SU-DHL-6 (cell line): ENCODE results near the gene WDR11.

Experiments
- H2AFZ ChIP-seq: fragments of 200-600 bp; sonication (generic); 2 replicates; pipeline ENCODE4 v1.6.1; 2014; ENCODE audit warnings: low read depth, mild to moderate bottlenecking, moderate library complexity, mixed read lengths, antibody characterized with exemption, low read length; ENCODE audit not compliant: severe bottlenecking
- H3F3A ChIP-seq: fragments of 200-600 bp; shearing (Covaris generic); 2 replicates; pipeline ENCODE4 v1.6.0; 2016; ENCODE audit warnings: antibody characterized with exemption, mild to moderate bottlenecking; ENCODE audit not compliant: insufficient read depth
- H3K27ac ChIP-seq: fragments of 200-600 bp; sonication (generic); 2 replicates; pipeline ENCODE4 v1.5.1; 2016; ENCODE audit warnings: low read depth, mild to moderate bottlenecking, low read length, moderate library complexity, mixed read lengths
- H3K27me3 ChIP-seq: fragments of 200-600 bp; sonication (generic), shearing (Covaris generic); 2 replicates; pipeline ENCODE4 v1.6.0; 2014; ENCODE audit warnings: mild to moderate bottlenecking, low read length
- H3K36me3 ChIP-seq: fragments of 200-600 bp; sonication (generic); 2 replicates; pipeline ENCODE4 v1.6.1; 2014; ENCODE audit warnings: mild to moderate bottlenecking, low read length, mixed read lengths
- H3K4me2 ChIP-seq: fragments of 300-600, 200-600 bp; shearing (Covaris generic), sonication (generic); 2 replicates; pipeline ENCODE4 v1.6.0; 2014; ENCODE audit warnings: low read length, low read depth, mild to moderate bottlenecking; ENCODE audit not compliant: poor library complexity, severe bottlenecking
- H3K4me3 ChIP-seq: fragments of 200-600 bp; sonication (generic); 2 replicates; pipeline ENCODE4 v1.5.1; 2014; ENCODE audit warnings: antibody characterized with exemption, low read length, mild to moderate bottlenecking, mixed read lengths; ENCODE audit not compliant: insufficient read depth, poor library complexity, severe bottlenecking
- H3K79me2 ChIP-seq: fragments of 200-600 bp; sonication (generic); 2 replicates; pipeline ENCODE4 v1.6.1; 2014; ENCODE audit warnings: mild to moderate bottlenecking, low read length, moderate library complexity; ENCODE audit not compliant: insufficient read depth
- H3K9ac ChIP-seq: fragments of 200-600 bp; sonication (generic); 2 replicates; pipeline ENCODE4 v1.7.0; 2014; ENCODE audit warnings: mild to moderate bottlenecking, low read length
- H3K9me2 ChIP-seq: fragments of 200-600 bp; sonication (generic); replicated peaks from 2 replicates; pipeline ENCODE4 v1.6.1; 2014; ENCODE audit warnings: low read length; ENCODE audit not compliant: insufficient read depth
- H3K9me3 ChIP-seq: fragments of 200-600 bp; sonication (generic); 2 replicates; pipeline ENCODE4 v1.6.1; 2014; ENCODE audit warnings: low read length, mixed read lengths; ENCODE audit not compliant: insufficient read depth
- H4K20me1 ChIP-seq: fragments of 200-600 bp; sonication (generic); 2 replicates; pipeline ENCODE4 v1.6.1; 2014; ENCODE audit warnings: low read depth, mild to moderate bottlenecking, antibody characterized with exemption, low read length, moderate library complexity, mixed read lengths
- EZH2phosphoT487 ChIP-seq: fragments of 200-600 bp; sonication (generic), shearing (Covaris generic); conservative IDR thresholded peaks from 2 replicates; pipeline ENCODE4 v1.6.1; 2018; ENCODE audit warnings: mild to moderate bottlenecking, antibody characterized with exemption, low read length, moderate library complexity, mixed read lengths
- TF ChIP-seq, protein P1 (sequence below): fragments of 200-600 bp; sonication (generic); IDR thresholded peaks from one replicate; pipeline ENCODE4 v1.5.1; 2017; ENCODE audit warnings: antibody characterized with exemption, mild to moderate bottlenecking, low read length, moderate library complexity; ENCODE audit not compliant: insufficient read depth, poor library complexity, severe bottlenecking

WDR11 gene

DNA sequence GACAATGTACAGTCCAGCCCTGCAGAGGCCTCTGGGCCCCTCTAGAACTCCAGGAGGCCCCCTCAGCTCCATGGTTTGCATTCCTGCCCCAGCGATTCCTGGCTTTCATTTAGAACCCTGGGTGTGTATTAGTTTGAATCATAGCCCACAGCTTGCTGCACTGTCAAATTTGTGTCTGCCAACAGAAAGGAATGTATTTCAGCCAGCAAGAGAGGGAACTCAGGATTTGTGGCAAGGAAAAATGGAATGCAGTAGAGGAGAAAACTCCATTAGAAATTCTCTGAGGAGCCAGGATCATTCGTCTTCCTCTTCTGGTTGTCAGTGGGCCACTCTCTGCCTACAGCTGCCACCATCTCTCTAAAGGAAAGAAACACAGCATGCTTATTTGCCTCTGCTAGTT lies 27.9 kb upstream of the WDR11 start:
- H3K9ac ChIP-seq = no peak overlapping the region
- no peaks in the 10 kb centered on the region for H3K9me3 ChIP-seq
- H2AFZ ChIP-seq = no peak overlapping the region
- H3K27ac ChIP-seq = no peak overlapping the region
- H3F3A ChIP-seq = no peaks in the 10 kb centered on the region
- no peak for TF ChIP-seq EZH2phosphoT487
- TF ChIP-seq, protein P1, sequence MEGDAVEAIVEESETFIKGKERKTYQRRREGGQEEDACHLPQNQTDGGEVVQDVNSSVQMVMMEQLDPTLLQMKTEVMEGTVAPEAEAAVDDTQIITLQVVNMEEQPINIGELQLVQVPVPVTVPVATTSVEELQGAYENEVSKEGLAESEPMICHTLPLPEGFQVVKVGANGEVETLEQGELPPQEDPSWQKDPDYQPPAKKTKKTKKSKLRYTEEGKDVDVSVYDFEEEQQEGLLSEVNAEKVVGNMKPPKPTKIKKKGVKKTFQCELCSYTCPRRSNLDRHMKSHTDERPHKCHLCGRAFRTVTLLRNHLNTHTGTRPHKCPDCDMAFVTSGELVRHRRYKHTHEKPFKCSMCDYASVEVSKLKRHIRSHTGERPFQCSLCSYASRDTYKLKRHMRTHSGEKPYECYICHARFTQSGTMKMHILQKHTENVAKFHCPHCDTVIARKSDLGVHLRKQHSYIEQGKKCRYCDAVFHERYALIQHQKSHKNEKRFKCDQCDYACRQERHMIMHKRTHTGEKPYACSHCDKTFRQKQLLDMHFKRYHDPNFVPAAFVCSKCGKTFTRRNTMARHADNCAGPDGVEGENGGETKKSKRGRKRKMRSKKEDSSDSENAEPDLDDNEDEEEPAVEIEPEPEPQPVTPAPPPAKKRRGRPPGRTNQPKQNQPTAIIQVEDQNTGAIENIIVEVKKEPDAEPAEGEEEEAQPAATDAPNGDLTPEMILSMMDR = no peak
- H3K79me2 ChIP-seq = no peaks in the 10 kb centered on the region
- H3K4me3 ChIP-seq = no peak overlapping the region
- no peaks in the 10 kb centered on the region for H3K9me2 ChIP-seq
- H4K20me1 ChIP-seq = no peaks in the 10 kb centered on the region
- H3K27me3 ChIP-seq = no peaks in the 10 kb centered on the region
- no peaks in the 10 kb centered on the region for H3K36me3 ChIP-seq
- H3K4me2 ChIP-seq = no peak overlapping the region

DNA sequence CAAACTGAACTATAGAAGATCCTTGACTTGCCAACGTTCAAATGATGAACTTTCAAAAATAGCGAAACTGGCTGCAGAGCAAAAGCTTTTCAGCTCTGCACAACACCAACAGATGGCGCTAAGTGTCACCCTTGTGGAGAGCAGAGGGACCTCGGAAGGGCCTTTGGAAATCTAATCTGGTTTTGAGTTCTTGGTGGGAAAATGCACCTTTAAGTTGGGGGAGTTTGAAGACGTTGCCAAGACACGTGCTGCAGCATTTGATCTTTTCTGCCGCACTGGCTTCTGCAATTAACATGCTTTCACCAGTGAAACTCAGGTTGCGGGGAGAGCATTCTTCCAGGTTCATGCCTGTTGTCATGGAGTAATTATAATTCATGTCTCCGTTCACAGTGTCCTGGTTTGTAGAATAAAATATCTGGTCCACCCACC lies 26.3 kb upstream of the WDR11 start:
- Histone ChIP-seq H3F3A (no peaks in the 10 kb centered on the region), H3K27me3 (no peaks in the 10 kb centered on the region), H3K4me3 (no peak overlapping the region), H3K27ac (no peak overlapping the region), H4K20me1 (no peaks in the 10 kb centered on the region), H3K9me2 (no peaks in the 10 kb centered on the region), H3K36me3 (no peaks in the 10 kb centered on the region), H3K79me2 (no peaks in the 10 kb centered on the region), H3K9ac (no peak overlapping the region), H2AFZ (no peak overlapping the region), H3K9me3 (no peaks in the 10 kb centered on the region), H3K4me2 (no peak overlapping the region)
- no peak for TF ChIP-seq EZH2phosphoT487
- TF ChIP-seq, protein P1 = peak; percentile 62

DNA sequence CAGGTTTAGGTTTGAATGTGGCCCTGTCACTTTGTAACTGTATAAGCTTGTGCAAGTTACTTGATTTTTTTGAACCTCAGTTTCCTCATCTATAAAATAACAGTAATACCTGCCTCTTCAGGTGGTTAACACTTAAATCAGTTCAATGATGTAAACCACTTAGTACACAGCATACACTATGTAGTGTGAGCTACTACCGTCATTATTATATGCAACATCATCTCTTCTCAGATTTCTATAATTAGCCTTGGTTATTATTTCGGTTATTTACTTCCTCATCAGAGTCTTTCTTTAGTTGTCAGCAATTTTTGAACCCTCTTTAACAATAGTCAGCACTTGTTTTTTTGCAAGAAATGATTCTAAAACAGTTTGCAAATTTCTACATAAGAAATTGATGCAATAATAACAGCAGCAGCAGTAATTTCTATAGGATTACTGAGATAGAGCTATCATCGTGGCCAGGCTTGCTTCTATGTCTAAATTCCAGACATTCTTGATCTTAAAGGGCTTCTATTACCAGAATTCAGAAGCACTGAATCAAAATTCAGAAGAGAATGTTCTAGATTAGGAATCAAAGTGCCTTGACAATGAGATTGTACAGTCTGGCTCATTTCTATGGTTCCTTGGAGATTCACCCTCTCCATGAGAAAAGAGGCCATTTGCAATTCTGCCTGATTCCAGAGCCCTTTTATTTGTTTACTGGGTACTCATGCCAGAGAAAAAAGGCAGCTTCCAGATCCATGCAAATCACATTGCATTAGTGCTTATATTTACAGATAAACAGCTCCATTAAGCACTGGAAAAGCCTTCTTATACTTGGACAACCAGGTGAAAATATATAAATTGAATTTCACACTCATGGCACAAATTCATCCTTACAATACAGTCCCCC lies 25.0 kb upstream of the WDR11 start:
- no peak for TF ChIP-seq EZH2phosphoT487
- TF ChIP-seq, protein P1 = no peak
- Histone ChIP-seq H3F3A (no peaks in the 10 kb centered on the region), H3K9me2 (no peaks in the 10 kb centered on the region), H3K4me2 (no peak overlapping the region), H3K27ac (no peak overlapping the region), H3K79me2 (no peaks in the 10 kb centered on the region), H2AFZ (no peak overlapping the region), H3K36me3 (no peaks in the 10 kb centered on the region), H3K9ac (no peak overlapping the region), H3K27me3 (no peaks in the 10 kb centered on the region), H3K4me3 (no peak overlapping the region), H3K9me3 (no peaks in the 10 kb centered on the region), H4K20me1 (no peaks in the 10 kb centered on the region)
